HG02798 (cell line): ENCODE results near the gene C10orf143.

Experiments used
- ATAC-seq: cut with Tn5 transposase; IDR thresholded peaks from one replicate; pipeline ENCODE4 v1.9.1; 2021; ENCODE audit warnings: mild to moderate bottlenecking; ENCODE audit not compliant: unreplicated experiment, poor library complexity

The C10orf143 gene

GRCh38 chr10:130018730-130019185 lies 91.9 kb downstream of the C10orf143 start:
- no peak for ATAC-seq

- ATAC-seq, result no peak
Measured at GRCh38 chr10:130018265-130018664, 92.4 kb downstream of the C10orf143 start.

- ATAC-seq, result no peak
Measured at GRCh38 chr10:130017631-130018022, 93.0 kb downstream of the C10orf143 start.

- no peak for ATAC-seq
Measured at GRCh38 chr10:130016993-130017630, 93.5 kb downstream of the C10orf143 start.

- no peak for ATAC-seq
Measured at GRCh38 chr10:130016095-130016494, 94.5 kb downstream of the C10orf143 start.

- ATAC-seq, result no peak
Measured at GRCh38 chr10:130015075-130015695, 95.4 kb downstream of the C10orf143 start.

- no peak for ATAC-seq
Measured at GRCh38 chr10:130014263-130015074, 96.2 kb downstream of the C10orf143 start.
